Breast epithelium (tissue), 3 donors: ENCODE results near the gene NFAT5.

Experiments
- POLR2A ChIP-seq: fragments of 450-650 bp; IDR thresholded peaks from one replicate; pipeline ENCODE4 v1.6.1; 2016; ENCODE audit warnings: antibody characterized with exemption, mild to moderate bottlenecking, moderate library complexity
- POLR2AphosphoS5 ChIP-seq, 3 donors: sonication (generic); formaldehyde crosslinking; IDR thresholded peaks; one replicate each; pipeline ENCODE4 v1.6.1; 2017; ENCODE audit warnings: antibody characterized with exemption in 3 of 3
- TF ChIP-seq, protein P1 (sequence below), 3 donors: fragments of 450-650 bp; IDR thresholded peaks; one replicate each; pipeline ENCODE4 v1.5.1; 2016 to 2017; ENCODE audit warnings: antibody characterized with exemption in 3 of 3, mild to moderate bottlenecking in 3 of 3, moderate library complexity in 3 of 3

DNA sequence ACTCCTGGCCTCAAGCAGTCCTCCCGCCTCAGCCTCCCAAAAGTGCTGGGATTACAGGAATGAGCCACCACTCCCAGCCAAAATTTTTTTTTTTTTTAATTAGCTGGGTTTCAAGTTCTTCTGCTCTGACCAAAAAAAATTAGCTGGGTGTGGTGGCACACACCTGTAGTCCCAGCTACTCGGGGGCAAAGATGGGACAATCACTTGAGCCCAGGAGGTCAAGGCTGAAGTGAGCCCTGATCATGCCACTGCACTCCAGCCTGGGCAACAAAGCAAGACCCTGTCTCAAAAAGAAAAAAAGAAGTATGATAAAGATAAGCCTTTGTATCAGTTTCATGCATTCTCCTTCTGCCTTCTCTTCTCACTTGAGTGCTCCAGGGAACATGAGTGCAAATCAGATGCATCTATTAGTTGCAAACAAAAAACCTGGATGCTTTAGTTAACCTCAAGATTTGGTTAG is 158.7 kb downstream of the NFAT5 start:
- TF ChIP-seq, protein P1, sequence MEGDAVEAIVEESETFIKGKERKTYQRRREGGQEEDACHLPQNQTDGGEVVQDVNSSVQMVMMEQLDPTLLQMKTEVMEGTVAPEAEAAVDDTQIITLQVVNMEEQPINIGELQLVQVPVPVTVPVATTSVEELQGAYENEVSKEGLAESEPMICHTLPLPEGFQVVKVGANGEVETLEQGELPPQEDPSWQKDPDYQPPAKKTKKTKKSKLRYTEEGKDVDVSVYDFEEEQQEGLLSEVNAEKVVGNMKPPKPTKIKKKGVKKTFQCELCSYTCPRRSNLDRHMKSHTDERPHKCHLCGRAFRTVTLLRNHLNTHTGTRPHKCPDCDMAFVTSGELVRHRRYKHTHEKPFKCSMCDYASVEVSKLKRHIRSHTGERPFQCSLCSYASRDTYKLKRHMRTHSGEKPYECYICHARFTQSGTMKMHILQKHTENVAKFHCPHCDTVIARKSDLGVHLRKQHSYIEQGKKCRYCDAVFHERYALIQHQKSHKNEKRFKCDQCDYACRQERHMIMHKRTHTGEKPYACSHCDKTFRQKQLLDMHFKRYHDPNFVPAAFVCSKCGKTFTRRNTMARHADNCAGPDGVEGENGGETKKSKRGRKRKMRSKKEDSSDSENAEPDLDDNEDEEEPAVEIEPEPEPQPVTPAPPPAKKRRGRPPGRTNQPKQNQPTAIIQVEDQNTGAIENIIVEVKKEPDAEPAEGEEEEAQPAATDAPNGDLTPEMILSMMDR (IDR thresholded peaks at IDR 0.05): no peak
- TF ChIP-seq POLR2A (no peak), POLR2AphosphoS5 (IDR thresholded peaks at IDR 0.05) (no peak)
